ENCODE results near the gene FZD8. TPM values are rescaled to one million over a fixed set of nuclear protein-coding genes. Genes with fewer than 3 reads are reported as not detected.
A peak's percentile ranks its signal among the peaks of the same experiment; 100 is the strongest.

Gene FZD8
- polyA plus RNA-seq, 4 donors = 10.3 to 21.1 (median 13.8) TPM

DNA sequence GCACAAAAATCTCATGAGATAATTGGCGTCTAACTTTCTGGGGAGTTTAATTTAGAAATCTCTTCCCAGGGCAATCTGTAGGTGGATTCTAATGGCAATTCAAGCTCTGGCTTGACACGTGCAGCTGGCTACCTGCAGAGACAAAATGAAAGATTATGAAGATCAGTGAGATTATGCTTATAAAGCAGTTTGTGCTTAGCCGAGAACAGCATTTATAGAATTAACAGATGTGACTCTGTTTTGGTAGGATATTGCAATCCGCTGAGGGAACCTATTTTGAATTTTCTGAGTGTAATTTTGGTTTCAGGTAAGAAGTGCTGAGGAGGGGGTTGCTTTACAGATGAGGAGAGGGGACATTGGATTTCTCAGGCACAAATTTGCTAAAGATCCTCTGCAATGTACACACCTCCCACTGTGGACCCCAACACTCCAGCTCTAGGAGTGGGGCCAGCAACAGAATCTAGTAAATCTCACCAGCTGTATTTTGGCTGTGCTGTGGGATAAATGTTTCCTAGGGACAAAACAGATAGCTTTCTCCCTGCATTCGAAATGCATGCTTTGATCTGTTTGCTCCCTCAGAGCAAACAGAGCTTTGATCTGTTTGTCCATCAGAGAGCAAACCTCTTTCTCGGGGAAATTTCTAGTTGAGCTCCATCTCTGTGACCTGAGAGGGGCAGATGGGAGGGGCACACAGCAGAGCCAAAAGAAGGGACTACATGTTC lies 29.6 kb downstream of the FZD8 start:
- DNase-seq (ENCODE audit: low read depth in 4 of 4, low spot score in 2 of 4) = no peak

DNA sequence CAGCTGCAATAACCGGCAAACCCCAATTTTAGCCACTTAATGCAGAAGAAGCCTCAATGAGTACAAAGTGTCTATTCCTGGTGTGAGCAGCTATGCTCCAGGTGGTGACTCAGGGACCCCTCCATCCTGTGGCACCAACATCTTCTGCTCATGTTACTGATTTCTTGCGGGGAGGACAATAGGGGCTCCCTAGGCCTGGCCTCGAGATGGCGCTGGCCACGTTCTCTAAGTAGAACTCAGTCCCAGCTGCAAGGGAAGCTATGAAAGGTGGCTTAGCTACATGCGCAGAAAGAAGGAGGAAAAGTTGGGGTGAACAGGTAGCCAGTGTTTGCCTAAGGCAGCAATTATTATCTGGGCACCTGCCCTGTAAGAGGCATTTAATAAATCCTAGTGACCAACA lies 30.3 kb downstream of the FZD8 start:
- DNase-seq (ENCODE audit: low read depth in 4 of 4, low spot score in 2 of 4) = no peak

DNA sequence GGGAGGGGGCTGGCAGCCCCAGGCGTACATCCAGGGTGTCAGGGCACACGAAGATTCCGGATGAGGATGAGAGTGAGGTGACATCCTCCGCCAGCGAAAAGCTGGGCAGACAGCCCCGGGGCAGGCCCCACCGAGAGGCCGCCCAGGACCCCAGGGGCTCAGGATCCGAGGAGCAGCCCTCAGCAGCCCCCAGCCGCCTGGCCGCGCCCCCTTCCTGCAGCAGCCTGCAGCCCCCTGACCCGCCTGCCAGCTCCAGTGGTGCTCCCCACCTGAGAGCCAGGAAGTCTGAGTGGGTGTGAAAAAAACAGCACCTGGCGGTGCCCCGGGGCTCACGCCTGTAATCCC lies 33.8 kb downstream of the FZD8 start:
- no peak for DNase-seq (ENCODE audit: low read depth in 4 of 4, low spot score in 2 of 4)

DNA sequence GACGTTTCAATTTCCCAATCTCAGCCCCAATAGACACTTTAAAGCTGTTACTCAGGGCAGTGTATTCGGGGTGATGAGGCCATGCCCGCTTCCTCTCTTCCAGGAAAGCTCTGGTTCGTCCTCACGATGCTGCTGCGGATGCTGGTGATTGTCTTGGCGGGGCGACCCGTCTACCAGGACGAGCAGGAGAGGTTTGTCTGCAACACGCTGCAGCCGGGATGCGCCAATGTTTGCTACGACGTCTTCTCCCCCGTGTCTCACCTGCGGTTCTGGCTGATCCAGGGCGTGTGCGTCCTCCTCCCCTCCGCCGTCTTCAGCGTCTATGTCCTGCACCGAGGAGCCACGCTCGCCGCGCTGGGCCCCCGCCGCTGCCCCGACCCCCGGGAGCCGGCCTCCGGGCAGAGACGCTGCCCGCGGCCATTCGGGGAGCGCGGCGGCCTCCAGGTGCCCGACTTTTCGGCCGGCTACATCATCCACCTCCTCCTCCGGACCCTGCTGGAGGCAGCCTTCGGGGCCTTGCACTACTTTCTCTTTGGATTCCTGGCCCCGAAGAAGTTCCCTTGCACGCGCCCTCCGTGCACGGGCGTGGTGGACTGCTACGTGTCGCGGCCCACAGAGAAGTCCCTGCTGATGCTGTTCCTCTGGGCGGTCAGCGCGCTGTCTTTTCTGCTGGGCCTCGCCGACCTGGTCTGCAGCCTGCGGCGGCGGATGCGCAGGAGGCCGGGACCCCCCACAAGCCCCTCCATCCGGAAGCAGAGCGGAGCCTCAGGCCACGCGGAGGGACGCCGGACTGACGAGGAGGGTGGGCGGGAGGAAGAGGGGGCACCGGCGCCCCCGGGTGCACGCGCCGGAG lies 34.4 kb downstream of the FZD8 start:
- DNase-seq (ENCODE audit: low read depth in 4 of 4, low spot score in 2 of 4) = peak in 1 of 4 donors; percentile 8

DNA sequence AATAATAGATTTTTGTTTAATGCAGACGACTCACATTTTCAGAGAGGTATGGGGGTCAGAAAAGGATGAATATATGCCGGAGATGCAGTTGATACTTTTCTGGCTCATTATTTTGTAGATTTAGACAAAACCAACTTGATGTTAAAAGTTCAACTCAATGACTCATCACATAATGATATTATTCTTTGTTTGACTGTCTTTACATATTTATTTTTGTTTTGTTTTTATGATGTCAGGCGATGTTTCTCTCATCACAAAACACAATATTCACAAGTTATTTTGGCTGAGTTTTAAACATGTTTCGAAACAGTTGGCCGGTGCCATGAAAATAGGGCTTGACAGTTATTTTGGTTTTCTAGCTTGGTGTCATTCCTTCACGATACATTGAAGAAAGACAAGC lies 35.7 kb downstream of the FZD8 start:
- DNase-seq (ENCODE audit: low read depth in 4 of 4, low spot score in 2 of 4) = no peak

DNA sequence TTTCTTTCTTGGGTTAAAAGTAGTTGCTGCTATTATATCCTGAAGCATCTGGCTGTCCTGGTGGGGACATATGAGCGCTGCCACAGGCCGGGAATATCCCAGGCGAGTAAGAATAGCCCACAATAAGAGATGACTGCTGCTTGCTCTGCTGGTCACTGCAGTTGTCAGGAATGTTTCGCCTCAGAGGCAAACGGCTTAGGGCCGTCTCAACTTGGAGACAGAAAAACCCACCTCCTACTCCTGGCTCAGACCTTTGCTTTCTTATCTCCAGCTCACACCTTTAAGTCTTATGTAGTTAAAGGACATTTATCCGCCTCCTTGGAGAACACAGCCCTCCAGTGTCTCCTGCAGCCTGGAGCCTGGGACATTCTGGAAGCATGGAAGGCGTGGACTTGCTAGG lies 36.9 kb downstream of the FZD8 start, which contains the start of gene GJD4:
TSS of gene GJD4 (plus strand) at position 151 of the 400 bp plus-strand sequence. CDS start at position 378, 227 bp downstream.
- no peak for DNase-seq (ENCODE audit: low read depth in 4 of 4, low spot score in 2 of 4)

DNA sequence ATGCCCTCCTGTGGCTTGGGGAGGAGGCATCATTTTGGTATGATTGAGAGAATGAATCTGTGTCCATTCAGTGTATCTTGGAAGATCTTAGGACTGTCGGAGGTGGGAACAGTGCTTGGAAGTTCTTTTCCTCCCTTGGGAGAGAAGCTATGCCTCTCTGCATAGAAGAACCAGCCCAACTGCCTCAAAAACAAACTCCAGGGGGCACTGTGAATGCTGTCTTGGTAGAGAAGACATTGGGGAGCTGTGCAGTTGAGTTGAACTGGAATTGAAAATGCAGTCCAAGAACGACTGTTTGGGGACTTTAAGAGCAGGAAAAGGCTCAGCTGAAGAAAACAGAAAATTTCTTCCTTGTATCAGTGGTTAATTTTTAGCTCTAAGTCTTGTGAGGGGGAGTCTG lies 41.9 kb downstream of the FZD8 start:
- DNase-seq (ENCODE audit: low read depth in 4 of 4, low spot score in 2 of 4) = no peak

DNA sequence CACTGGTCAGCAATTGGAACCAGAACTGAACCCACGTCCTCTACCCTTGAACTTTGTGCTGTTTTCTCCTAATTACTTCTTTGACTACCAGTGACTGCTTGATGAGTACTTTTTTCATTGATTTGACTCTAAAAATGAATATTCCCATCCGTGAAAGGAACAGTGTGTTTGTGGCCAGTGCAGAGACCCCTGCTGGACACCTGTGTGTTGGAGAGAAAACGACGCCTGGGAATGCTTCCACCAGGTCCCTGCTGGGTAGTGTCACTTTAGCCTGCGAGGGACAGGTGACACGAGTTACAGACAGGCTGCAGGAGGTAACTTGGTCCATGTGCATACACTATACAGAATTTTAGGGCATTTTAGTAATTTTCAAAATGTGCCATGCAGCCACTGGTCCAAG lies 43.7 kb downstream of the FZD8 start:
- no peak for DNase-seq (ENCODE audit: low read depth in 4 of 4, low spot score in 2 of 4)

DNA sequence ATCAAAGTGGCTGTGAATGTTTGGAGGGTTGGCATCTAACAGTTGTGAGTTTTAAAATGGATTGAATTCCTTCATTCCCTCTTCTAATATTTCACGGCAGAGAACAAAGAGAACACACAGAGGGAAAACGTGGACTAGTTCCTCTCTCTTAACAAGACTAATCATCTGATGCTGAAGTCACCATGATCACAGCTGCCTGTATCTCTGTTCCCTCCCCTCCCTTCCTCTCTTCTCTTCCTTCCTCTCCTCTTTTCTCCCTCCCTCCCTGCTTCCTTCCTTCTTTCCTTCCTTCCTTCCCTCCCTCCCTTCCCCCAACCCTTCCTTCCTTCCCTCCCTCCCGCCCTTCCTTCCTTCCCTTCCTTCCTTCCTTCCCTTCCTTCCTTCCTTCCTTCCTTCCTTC lies 47.0 kb downstream of the FZD8 start:
- no peak for DNase-seq (ENCODE audit: low read depth in 4 of 4, low spot score in 2 of 4)

DNA sequence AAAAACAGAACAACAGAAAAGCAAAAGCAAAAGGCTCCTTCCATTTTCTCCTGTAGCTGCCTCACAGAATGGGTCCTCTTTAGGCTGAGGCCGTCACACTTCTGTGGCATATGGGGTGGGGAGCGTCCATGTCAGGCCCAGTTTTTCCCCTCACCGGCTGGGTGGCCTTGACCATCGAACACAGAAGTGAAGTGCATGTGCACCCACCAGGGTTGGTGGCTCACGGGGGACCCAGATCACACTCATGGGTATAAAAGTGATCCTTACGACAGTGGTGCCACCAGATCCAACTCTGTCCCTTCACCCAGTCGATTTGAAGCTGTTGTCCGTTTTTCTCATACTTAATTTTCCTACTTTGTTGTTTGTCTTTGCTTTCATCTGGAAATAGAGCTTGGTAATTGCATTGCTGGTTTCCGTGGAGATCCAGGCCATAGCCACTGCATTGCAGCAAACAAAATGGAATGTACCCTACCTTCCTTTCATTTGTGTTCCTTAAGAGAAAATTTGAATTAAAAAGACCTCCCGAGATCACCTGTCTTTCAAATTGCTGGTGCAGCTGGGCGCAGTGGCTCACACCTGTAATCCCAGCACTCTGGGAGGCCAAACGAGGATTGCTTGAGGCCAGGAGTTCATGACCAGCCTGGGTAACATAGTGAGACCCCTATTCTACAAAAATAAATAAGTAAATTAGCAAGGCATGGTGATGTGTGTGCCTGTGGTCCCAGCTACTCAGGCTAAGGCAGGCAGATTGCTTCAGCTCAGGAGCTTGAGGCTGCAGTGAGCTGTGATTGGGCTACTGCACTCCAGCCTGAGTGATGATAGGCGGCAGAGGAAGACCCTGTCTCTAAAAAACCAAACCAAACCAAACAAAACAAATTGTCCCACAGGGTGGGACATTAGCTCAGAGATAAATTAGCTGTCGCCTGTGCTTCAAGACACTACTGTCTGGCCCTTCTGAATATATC lies 47.7 kb downstream of the FZD8 start:
- DNase-seq (ENCODE audit: low read depth in 4 of 4, low spot score in 2 of 4) = no peak

DNA sequence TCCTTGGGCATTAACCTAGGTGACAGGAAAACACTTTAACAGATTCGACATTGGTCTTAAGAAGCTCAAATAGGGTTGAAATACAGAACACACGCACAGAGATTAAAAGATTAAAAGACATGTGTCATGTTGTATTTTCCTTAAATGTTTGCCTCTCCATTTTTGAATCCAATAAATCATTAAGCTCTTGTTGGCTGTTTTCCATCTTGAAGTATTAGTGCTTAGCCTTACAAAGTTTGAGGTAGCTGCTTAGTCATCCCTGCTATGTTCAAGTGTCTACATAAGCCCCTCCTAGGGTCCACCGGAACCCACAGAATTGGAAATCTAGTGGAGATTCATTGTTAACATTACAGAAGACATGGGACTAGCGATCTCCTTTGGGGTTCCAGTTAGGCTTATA lies 49.7 kb downstream of the FZD8 start:
- no peak for DNase-seq (ENCODE audit: low read depth in 4 of 4, low spot score in 2 of 4)

DNA sequence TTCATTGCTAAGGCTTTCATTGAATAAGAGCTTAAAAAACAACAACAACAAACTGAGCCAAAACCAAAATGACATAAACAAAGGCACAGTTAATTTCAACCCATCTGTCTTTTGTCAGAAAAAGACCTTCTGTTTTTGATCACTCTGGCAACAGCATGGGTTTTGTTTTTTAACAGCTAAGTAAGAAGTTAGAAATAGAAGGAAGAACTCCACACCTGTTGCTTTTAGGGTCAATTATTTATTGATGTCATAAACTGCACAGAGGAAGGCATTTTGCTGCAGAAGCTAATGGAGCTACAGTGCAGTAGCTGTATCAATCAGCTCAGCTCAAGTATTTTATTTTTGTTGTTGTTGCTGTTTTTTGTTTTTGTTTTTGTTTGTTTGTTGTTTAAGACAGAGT lies 53.3 kb downstream of the FZD8 start:
- no peak for DNase-seq (ENCODE audit: low read depth in 4 of 4, low spot score in 2 of 4)

Other genes starting within 250 kb of the FZD8 start
- under 1 TPM in 2 of 4 donors, not detected in 2; 0.17 to 0.20 TPM for gene GJD4, start 37.0 kb downstream of the FZD8 start, polyA plus RNA-seq (ENCODE audit: insufficient read length in 4 of 4)

All from left renal cortex interstitium (tissue), 4 donors.